M059J (cell line): ENCODE results near the gene MX1. TPM values are rescaled to one million over a fixed set of nuclear protein-coding genes. Genes with fewer than 3 reads are reported as not detected.

ENCODE experiments used
- DNase-seq: peaks from one replicate; pipeline ENCODE4 v3.0.0-alpha.2; 2012; ENCODE audit warnings: low read depth
- total RNA-seq: library from RNA; depleted of rRNA; stranded (reverse); fragments of >200 nt; shearing (Covaris generic); gene quantifications from 2 replicates; pipeline ENCODE4 v1.2.3, GENCODE V29; 2014

Gene MX1
- total RNA-seq, 1 experiment from 2014 or later = 1,365 TPM

GRCh38 chr21:41459884-41460534 lies 34.0 kb downstream of the MX1 start:
- DNase-seq = peak; percentile 68

GRCh38 chr21:41460578-41461527 lies 34.8 kb downstream of the MX1 start:
- DNase-seq = peak; percentile 89

- DNase-seq = no peak
Observed at GRCh38 chr21:41465176-41465781, 39.2 kb downstream of the MX1 start.

- DNase-seq = peak; percentile 76
Observed at GRCh38 chr21:41466024-41466820, 40.2 kb downstream of the MX1 start.

GRCh38 chr21:41470054-41470453 lies 44.0 kb downstream of the MX1 start:
- DNase-seq = no peak

- no peak for DNase-seq
Observed at GRCh38 chr21:41472753-41473548, 46.9 kb downstream of the MX1 start.

- no peak for DNase-seq
Observed at GRCh38 chr21:41475714-41476420, 49.8 kb downstream of the MX1 start.

- peak; percentile 59 for DNase-seq
Observed at GRCh38 chr21:41477641-41478318, 51.7 kb downstream of the MX1 start.

GRCh38 chr21:41478319-41479177 lies 52.5 kb downstream of the MX1 start:
- DNase-seq = peak; percentile 13

- no peak for DNase-seq
Observed at GRCh38 chr21:41479686-41480085, 53.6 kb downstream of the MX1 start.

GRCh38 chr21:41480086-41480690 lies 54.1 kb downstream of the MX1 start:
- no peak for DNase-seq

GRCh38 chr21:41481191-41481590 lies 55.2 kb downstream of the MX1 start:
- DNase-seq = no peak

- DNase-seq = peak; percentile 68
Observed at GRCh38 chr21:41482301-41482700, 56.3 kb downstream of the MX1 start.

- no peak for DNase-seq
Observed at GRCh38 chr21:41482980-41483379, 56.9 kb downstream of the MX1 start.

GRCh38 chr21:41483415-41483814 lies 57.4 kb downstream of the MX1 start:
- DNase-seq = no peak

- no peak for DNase-seq
Observed at GRCh38 chr21:41483973-41484372, 57.9 kb downstream of the MX1 start.

GRCh38 chr21:41487082-41487481 lies 61.0 kb downstream of the MX1 start:
- DNase-seq = no peak

- no peak for DNase-seq
Observed at GRCh38 chr21:41488080-41488479, 62.0 kb downstream of the MX1 start.
